Stimulated activated effector memory CD8-positive, alpha-beta T cell treated with anti-CD3 and anti-CD28 coated beads, Interleukin-12 subunit alpha, Interleukin-12 subunit beta, amount 100 ng/mL, for 72 hours (primary cell): ENCODE results near the gene LDB3.
"Not testable (repeated sequence)": the region's sequence is repeated elsewhere in the genome, so short reads cannot be mapped to it uniquely, and the experiment has no call there.

Experiments used
- ATAC-seq: fragments of 150-1000 bp; cut with Tn5 transposase; 2 replicates; pipeline ENCODE4 v1.10.0; 2021
- DNase-seq, 2 donors: peaks; one replicate each; pipeline ENCODE4 v3.0.0; 2021 to 2022; ENCODE audit warnings: low spot score in 2 of 2
- H3K27ac Mint-ChIP-seq: one replicate; pipeline ENCODE4 v1.8.0; 2022; ENCODE audit warnings: mild to moderate bottlenecking, mixed read lengths
- H3K36me3 Mint-ChIP-seq: one replicate; pipeline ENCODE4 v1.8.0; 2022; ENCODE audit warnings: mild to moderate bottlenecking, mixed read lengths
- H3K4me1 Mint-ChIP-seq: one replicate; pipeline ENCODE4 v1.8.0; 2022; ENCODE audit warnings: mixed read lengths
- H3K4me3 Mint-ChIP-seq: one replicate; pipeline ENCODE4 v1.8.0; 2022; ENCODE audit warnings: mild to moderate bottlenecking, mixed read lengths
- H3K9me3 Mint-ChIP-seq: one replicate; pipeline ENCODE4 v1.8.0; 2022; ENCODE audit warnings: mixed read lengths

LDB3 gene

GRCh38 chr10:86733260-86733671, 65.0 kb downstream of the LDB3 start:
- Mint-ChIP-seq H3K4me3 (no peak overlapping the region), H3K36me3 (no peaks in the 10 kb centered on the region), H3K9me3 (no peaks in the 10 kb centered on the region), H3K4me1 (no peaks in the 10 kb centered on the region), H3K27ac (no peak overlapping the region)
- ATAC-seq: no peak
- no peak for DNase-seq

DNA sequence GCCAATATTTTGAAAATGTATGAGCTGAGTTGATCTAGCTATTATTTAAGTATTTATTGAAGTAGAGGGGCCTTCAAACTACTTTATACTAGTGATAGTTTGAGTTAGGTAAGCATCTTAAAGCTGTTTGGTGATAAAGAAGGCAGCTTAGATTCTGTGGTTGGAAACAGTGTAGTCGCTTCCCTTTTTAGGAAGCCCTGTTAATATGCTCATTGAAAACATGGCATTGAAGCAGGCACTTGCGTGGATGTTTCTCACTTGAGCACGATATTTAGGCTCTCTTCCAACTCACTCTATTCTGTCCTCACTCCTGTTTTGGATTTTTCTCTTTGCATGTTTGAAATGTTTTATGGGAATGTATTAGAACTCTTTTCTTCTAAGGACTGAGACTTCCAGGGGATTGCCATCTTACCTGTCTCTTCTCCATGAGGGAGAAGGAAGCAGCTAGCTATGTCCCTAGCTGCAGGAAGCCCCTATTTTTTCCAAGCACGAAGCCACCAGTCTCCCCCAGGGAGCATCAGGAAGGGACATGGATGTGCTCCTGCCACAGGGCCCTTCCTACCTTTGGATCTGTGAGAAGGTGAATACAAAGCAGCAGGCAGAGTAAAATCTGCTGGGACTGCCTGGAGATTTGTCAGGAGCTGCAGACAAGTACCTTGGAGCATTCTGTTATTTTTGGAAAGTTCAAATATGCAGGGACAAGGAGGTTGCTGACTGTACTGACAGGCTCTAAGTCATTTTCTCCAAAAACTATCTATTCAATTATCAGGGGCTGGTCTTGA, 66.1 kb downstream of the LDB3 start:
- Mint-ChIP-seq H3K27ac (no peak overlapping the region), H3K4me3 (no peak overlapping the region), H3K4me1 (no peaks in the 10 kb centered on the region), H3K36me3 (no peaks in the 10 kb centered on the region), H3K9me3 (no peaks in the 10 kb centered on the region)
- ATAC-seq (no peak), DNase-seq (no peak)

- not testable (repeated sequence) for H3K36me3 Mint-ChIP-seq, H3K9me3 Mint-ChIP-seq, H3K4me1 Mint-ChIP-seq, ATAC-seq, H3K27ac Mint-ChIP-seq, DNase-seq, H3K4me3 Mint-ChIP-seq
These were observed 67.0 kb downstream of the LDB3 start for GRCh38 chr10:86735278-86735677.

GRCh38 chr10:86742230-86742629, 73.9 kb downstream of the LDB3 start:
- Mint-ChIP-seq H3K4me1 (no peaks in the 10 kb centered on the region), H3K4me3 (no peak overlapping the region), H3K36me3 (no peaks in the 10 kb centered on the region), H3K9me3 (no peaks in the 10 kb centered on the region), H3K27ac (no peak overlapping the region)
- no peak for DNase-seq
- no peak for ATAC-seq

- ATAC-seq (no peak), DNase-seq (no peak)
- no peaks in the 10 kb centered on the region for H3K4me1 Mint-ChIP-seq
- no peak overlapping the region for H3K4me3 Mint-ChIP-seq
- H3K36me3 Mint-ChIP-seq: no peaks in the 10 kb centered on the region
- no peaks in the 10 kb centered on the region for H3K9me3 Mint-ChIP-seq
- H3K27ac Mint-ChIP-seq: no peak overlapping the region
These were observed 75.9 kb downstream of the LDB3 start for GRCh38 chr10:86744067-86744725.

GRCh38 chr10:86747796-86748581, 79.7 kb downstream of the LDB3 start:
- no peaks in the 10 kb centered on the region for H3K36me3 Mint-ChIP-seq
- no peak overlapping the region for H3K27ac Mint-ChIP-seq
- H3K4me1 Mint-ChIP-seq: peaks cover 9% of the 10 kb centered on the region
- DNase-seq (no peak), ATAC-seq (no peak)
- no peaks in the 10 kb centered on the region for H3K9me3 Mint-ChIP-seq
- H3K4me3 Mint-ChIP-seq: no peak overlapping the region

GRCh38 chr10:86749854-86750253, 81.5 kb downstream of the LDB3 start:
- Mint-ChIP-seq H3K36me3 (no peaks in the 10 kb centered on the region), H3K9me3 (no peaks in the 10 kb centered on the region), H3K27ac (no peak overlapping the region)

DNA sequence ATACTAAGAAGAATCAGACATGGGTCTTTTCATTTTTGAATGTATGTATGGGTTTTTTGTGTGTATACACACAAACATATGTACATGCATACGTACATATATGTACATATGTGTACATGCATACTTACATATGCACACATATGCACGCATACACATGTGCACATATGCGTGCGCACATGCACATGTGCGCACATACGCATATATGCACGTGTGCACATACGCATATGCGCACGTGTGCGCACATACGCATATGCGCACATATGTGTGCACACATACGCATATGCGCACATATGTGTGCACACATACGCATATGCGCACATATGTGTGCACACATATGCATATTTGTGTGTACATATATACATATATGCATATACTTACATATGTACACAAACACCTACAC, 83.2 kb downstream of the LDB3 start:
- DNase-seq (no peak), ATAC-seq (no peak)
- H3K9me3 Mint-ChIP-seq: no peaks in the 10 kb centered on the region
- no peak overlapping the region for H3K4me3 Mint-ChIP-seq
- H3K27ac Mint-ChIP-seq: no peak overlapping the region
- no peaks in the 10 kb centered on the region for H3K36me3 Mint-ChIP-seq
- peaks cover 16% of the 10 kb centered on the region for H3K4me1 Mint-ChIP-seq

More at GRCh38 chr10:86749854-86750253, 81.5 kb downstream of the LDB3 start:
- DNase-seq (no peak), ATAC-seq (no peak)
- Mint-ChIP-seq H3K4me3 (no peak overlapping the region), H3K4me1 (peaks cover 9% of the 10 kb centered on the region)

DNA sequence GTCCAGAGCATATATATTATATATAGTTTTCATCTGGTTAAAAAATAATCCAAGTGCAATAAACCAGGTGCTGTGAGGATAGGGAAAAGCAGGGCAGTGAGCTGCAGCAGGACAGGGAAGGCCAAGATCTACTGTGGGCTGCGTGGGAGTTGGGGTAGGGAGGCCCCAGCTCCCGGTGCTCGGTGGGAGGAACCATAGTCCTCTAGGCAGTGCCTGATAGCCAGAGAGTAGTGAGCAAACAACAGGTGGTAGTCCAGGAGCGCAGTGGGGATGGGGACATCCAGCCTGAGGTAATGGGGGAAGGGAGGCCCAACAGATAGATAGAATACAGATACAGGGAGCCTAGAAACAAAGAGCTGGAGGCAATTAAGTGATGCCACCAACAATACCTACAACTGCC, 84.0 kb downstream of the LDB3 start:
- Mint-ChIP-seq H3K4me3 (no peak overlapping the region), H3K4me1 (peaks cover 19% of the 10 kb centered on the region), H3K27ac (no peak overlapping the region), H3K9me3 (no peaks in the 10 kb centered on the region), H3K36me3 (peaks cover 2% of the 10 kb centered on the region)
- DNase-seq (no peak), ATAC-seq (no peak)

DNA sequence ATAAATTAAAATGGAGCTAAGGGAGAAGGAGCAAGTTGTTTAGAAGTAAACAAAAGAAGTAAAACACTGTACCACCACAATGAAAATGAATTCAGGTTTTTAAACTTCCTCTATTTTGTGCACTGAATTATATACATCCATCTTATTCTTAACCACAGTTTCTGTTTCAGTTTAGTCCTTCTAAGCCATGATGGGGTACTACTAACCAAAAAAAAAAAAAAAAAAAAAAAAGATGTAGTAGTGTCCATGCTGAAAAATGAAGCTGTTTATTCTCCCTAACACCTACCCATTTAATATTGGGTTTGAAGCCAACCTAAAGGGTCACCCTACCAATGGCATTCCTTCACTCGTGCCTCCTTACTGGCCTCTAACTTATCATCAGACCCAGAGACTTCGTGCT, 84.7 kb downstream of the LDB3 start:
- peaks cover 26% of the 10 kb centered on the region for H3K4me1 Mint-ChIP-seq
- no peak overlapping the region for H3K4me3 Mint-ChIP-seq
- no peak for ATAC-seq
- no peak for DNase-seq
- H3K9me3 Mint-ChIP-seq: no peaks in the 10 kb centered on the region
- H3K27ac Mint-ChIP-seq: no peak overlapping the region
- peaks cover 5% of the 10 kb centered on the region for H3K36me3 Mint-ChIP-seq

- Mint-ChIP-seq H3K4me3 (no peak overlapping the region), H3K4me1 (peaks cover 34% of the 10 kb centered on the region), H3K27ac (no peak overlapping the region), H3K9me3 (no peaks in the 10 kb centered on the region), H3K36me3 (peaks cover 5% of the 10 kb centered on the region)
- ATAC-seq (no peak), DNase-seq (no peak)
These were observed 85.5 kb downstream of the LDB3 start for GRCh38 chr10:86753638-86754434.

DNA sequence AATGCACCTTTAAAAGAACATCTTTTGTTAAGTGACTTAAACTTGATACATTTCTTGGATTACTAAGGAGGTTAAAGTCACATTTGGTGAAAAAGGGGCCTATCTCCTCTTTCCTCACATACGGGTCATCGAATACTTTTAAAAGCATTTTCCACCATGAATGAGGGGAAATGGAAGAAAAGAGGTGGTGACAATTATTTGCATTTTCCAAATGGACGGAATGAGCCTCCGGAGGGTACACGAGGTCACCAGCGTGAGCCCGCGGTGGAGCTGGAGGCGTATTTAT, 87.1 kb downstream of the LDB3 start:
- Mint-ChIP-seq H3K4me1 (peaks cover 47% of the 10 kb centered on the region), H3K4me3 (peak overlapping the region; percentile 80), H3K36me3 (peaks cover 5% of the 10 kb centered on the region), H3K9me3 (no peaks in the 10 kb centered on the region), H3K27ac (peak overlapping the region; percentile 88)
- ATAC-seq (no peak), DNase-seq (no peak)

- H3K4me1 Mint-ChIP-seq: peaks cover 47% of the 10 kb centered on the region
- H3K27ac Mint-ChIP-seq: peak overlapping the region; percentile 88
- ATAC-seq (peak; percentile 93), DNase-seq (peak; percentile 95 to 96)
- H3K4me3 Mint-ChIP-seq: peak overlapping the region; percentile 80
- H3K9me3 Mint-ChIP-seq: no peaks in the 10 kb centered on the region
- peaks cover 5% of the 10 kb centered on the region for H3K36me3 Mint-ChIP-seq
These were observed 87.6 kb downstream of the LDB3 start for GRCh38 chr10:86755740-86756510.

GRCh38 chr10:86756511-86757112, 88.3 kb downstream of the LDB3 start, which contains the start of gene BMPR1A:
Gene BMPR1A (plus strand): TSS chr10:86756619. CDS start chr10:86876019, 119,400 bp downstream.
- peak within 1 kb of the TSS; percentile 80 for H3K4me3 Mint-ChIP-seq
- H3K4me1 Mint-ChIP-seq: peaks cover 54% of the 10 kb centered on the region
- peak within 1 kb of the TSS; percentile 88 for H3K27ac Mint-ChIP-seq
- DNase-seq (no peak), ATAC-seq (peak; percentile 72)
- H3K9me3 Mint-ChIP-seq: no peaks in the 10 kb centered on the region
- peaks cover 5% of the 10 kb centered on the region for H3K36me3 Mint-ChIP-seq
